ENCODE measurements around the gene KLKB1.

DNA sequence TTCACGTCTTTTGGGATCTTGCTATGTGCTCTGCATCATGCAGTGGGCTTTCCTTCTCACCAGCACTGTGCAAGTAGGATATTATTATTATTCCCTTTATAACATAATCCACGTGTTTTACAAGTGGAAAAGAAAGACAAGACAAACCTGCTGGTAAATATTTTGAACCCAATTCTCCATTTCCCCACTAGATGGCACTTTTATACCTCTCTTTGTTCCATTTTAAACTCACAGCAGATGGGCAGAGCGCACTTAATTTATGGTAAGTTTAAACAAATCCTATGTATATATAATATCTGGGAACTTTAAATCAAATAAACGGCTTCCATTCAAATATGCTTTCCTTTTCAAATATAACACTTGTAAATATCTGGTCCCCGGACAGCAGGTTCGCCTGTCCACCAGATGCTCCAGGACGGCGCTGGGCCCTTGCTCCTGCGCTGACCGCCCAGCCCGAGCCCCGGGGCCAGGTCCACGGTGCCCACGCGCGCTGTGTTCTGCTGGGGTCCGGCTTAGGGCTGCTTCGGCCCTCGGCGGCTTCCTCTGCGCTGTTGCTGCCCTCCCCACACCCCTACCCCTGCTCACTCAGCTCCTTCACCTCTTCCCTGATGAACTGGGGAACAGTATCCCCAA lies 69.8 kb downstream of the KLKB1 start:
- TF ChIP-seq, protein P1, sequence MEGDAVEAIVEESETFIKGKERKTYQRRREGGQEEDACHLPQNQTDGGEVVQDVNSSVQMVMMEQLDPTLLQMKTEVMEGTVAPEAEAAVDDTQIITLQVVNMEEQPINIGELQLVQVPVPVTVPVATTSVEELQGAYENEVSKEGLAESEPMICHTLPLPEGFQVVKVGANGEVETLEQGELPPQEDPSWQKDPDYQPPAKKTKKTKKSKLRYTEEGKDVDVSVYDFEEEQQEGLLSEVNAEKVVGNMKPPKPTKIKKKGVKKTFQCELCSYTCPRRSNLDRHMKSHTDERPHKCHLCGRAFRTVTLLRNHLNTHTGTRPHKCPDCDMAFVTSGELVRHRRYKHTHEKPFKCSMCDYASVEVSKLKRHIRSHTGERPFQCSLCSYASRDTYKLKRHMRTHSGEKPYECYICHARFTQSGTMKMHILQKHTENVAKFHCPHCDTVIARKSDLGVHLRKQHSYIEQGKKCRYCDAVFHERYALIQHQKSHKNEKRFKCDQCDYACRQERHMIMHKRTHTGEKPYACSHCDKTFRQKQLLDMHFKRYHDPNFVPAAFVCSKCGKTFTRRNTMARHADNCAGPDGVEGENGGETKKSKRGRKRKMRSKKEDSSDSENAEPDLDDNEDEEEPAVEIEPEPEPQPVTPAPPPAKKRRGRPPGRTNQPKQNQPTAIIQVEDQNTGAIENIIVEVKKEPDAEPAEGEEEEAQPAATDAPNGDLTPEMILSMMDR (IDR thresholded peaks at IDR 0.05; ENCODE audit: extremely low read depth in 1 of 2, insufficient read depth in 1 of 2, low read depth in 1 of 2, low read length in 2 of 2): peak; percentile 26 to 54
- TF ChIP-seq, protein P2, sequence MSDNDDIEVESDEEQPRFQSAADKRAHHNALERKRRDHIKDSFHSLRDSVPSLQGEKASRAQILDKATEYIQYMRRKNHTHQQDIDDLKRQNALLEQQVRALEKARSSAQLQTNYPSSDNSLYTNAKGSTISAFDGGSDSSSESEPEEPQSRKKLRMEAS (IDR thresholded peaks at IDR 0.05; ENCODE audit: insufficient read depth, insufficient read length): no peak

Data from endothelial cell of umbilical vein (primary cell).